Esophagus squamous epithelium (tissue), 5 donors: ENCODE results near the gene ASXL1. TPM values are rescaled to one million over a fixed set of nuclear protein-coding genes. Genes with fewer than 3 reads are reported as not detected.

Experiments
- DNase-seq: peaks from one replicate; lab custom pipeline; 2025; lab: John Stamatoyannopoulos, UW
- H3K27ac ChIP-seq, 4 donors: fragments of 200-600 bp; sonication (generic); one replicate each; pipeline ENCODE4 v1.5.1; 2016 to 2019; ENCODE audit warnings: mild to moderate bottlenecking in 1 of 4
- H3K27me3 ChIP-seq, 4 donors: fragments of 200-600 bp; sonication (generic); 1 replicate in 3 of 4; 2 replicates in 1 of 4; pipeline versions ENCODE4 v1.5.1 to v1.6.0; 2017 to 2021; ENCODE audit warnings: antibody characterized with exemption in 1 of 4
- H3K36me3 ChIP-seq, 3 donors: fragments of 200-600 bp; sonication (generic); one replicate each; pipeline ENCODE4 v1.5.1; 2016 to 2019
- H3K4me1 ChIP-seq, 3 donors: fragments of 200-600 bp; sonication (generic); one replicate each; pipeline ENCODE4 v1.5.1; 2017 to 2019
- H3K4me3 ChIP-seq, 4 donors: fragments of 200-600 bp; sonication (generic); 1 replicate in 3 of 4; 2 replicates in 1 of 4; pipeline ENCODE4 v1.5.1; 2016 to 2019; ENCODE audit warnings: mild to moderate bottlenecking in 2 of 4, moderate library complexity in 1 of 4
- H3K9me3 ChIP-seq, 3 donors: fragments of 200-600 bp; sonication (generic); one replicate each; pipeline ENCODE4 v1.5.1; 2016 to 2019
- CTCF ChIP-seq, 6 experiments: fragments of 450-650 bp in 4 of 6; fragments of 200-600 bp in 2 of 6; sonication (generic) in 2 of 6; IDR thresholded peaks; one replicate each; pipeline ENCODE4 v1.5.1; 2016 to 2019; ENCODE audit warnings: antibody characterized with exemption in 6 of 6, mild to moderate bottlenecking in 4 of 6, moderate library complexity in 4 of 6
- POLR2A ChIP-seq, 4 donors: fragments of 450-650 bp; IDR thresholded peaks; one replicate each; pipeline ENCODE4 v1.6.1; 2017; ENCODE audit warnings: antibody characterized with exemption in 4 of 4, mild to moderate bottlenecking in 4 of 4, moderate library complexity in 3 of 4
- WGBS, 2 donors: methylation state at CpG; one replicate each; pipeline ENCODE4 v1.1.5; 2018; 5-methylcytosine and 5-hydroxymethylcytosine counted together
- intact Hi-C: fragments of 100-400 bp; cut with DNase I; formaldehyde crosslinking; loops from one replicate; pipeline ENCODE4 v1.15.0; 2022
- total RNA-seq, 4 donors: library from RNA; depleted of rRNA; stranded (reverse); fragments of >200 nt; gene quantifications; one replicate each; pipeline ENCODE4 v1.1.0, GENCODE V29; 2016
- donor health status: DM: yes; HTN: yes; CAD: no.

Gene ASXL1
- total RNA-seq, 4 donors from 2014 or later = 14.3 to 49.2 (median 22.1) TPM

DNA sequence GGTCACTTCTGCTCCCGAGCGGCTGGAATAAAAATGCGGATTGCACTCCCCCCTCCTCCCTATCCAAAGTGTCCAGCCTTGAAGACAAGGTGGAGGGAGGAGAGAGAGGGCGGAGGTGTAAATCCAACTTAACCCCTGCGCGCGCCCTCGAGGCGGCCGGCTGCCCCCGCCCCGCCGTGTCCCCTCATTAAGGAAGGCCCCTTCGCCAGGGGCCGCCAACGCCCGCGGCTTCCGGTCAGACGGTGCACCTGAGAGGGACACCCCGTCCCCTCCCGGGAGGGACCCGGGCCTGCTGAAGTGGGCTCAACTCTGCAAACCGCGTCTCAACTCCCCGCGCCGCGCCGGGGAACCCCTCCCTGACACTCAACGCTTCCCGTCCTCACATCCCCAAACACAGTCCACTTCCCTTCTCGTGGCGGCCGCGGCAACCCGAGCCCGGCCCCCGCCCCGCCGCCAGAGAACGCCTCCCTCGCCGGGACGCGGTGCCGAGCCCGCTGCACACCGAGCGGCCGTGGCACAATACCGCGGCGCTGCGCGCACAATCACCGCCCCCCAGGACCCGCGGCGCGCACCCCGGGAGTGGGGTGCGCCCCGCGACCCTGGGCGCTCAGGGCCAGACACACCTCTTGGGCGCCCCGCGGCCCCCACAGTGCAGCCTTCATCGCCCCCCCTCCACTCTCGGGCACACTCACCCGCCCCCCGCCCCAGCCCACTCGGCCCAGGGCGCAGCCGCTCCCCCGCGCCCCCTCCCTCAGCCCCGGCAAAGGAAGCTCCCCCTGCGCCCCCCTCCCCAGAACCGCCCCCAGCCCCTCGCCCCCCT lies 124.5 kb downstream of the ASXL1 start:
- intact Hi-C loops = loop anchor here (10.0 kb wide), 1 partner anchor 128 kb away; the partner anchor contains the start of gene ASXL1

DNA sequence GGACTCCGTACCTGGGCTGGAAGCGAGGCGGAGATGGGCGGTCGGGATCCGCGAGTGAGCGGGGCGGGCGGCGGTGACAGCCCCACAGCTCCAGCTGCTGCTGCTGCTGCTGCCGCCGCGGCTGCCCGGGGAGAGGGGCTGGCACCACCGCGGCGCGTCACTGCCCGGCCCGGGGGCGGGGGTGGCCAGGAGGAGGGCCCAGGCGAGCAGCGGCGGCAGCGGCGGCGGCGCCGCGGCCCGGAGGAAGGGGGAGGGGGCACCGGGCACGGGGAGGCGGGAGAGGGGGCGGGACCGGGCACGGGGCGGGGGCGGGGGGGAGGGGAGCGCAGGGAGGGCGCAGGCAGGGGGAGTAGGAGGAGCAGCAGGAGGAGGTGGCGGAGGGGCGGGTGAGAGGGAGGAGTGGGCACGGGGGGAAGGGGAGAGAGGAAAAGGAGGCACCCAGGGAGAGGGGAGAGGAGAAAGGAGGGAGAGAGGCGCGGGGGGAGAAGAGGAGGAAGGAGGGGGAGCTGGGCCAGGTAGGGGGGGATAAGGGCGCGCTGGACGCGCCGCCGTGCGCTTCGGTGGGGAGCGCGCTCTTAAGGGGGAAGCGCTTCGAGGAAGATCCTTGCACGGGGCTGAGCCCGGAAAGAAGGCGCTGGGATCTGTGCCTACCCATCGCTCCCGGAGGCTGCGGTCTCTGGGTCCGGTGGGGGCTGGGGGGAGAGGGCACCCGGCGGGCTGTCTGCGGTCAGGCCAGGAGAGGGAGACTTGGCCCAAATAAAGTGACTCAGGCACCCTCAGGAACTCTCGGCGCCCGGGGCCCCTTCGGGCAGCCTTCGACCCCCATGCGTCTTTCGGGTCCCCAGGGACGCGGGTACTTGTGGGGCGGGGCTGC lies 125.5 kb downstream of the ASXL1 start:
- H3K36me3 ChIP-seq = no peaks in the 10 kb centered on the region
- WGBS, 2 donors = 1% methylated on average over 18 to 24 of the region's 79 CpGs
- no peaks in the 10 kb centered on the region for H3K9me3 ChIP-seq
- H3K27ac ChIP-seq = peak overlapping the region; percentile 70 to 92 (median 80)
- TF ChIP-seq POLR2A (IDR thresholded peaks at IDR 0.05) (peak in 1 of 4 donors; percentile 41), CTCF (IDR thresholded peaks at IDR 0.05) (no peak)
- no peak for DNase-seq
- H3K4me3 ChIP-seq = peak overlapping the region; percentile 59 to 90 (median 68)
- intact Hi-C loops = loop anchor here (10.0 kb wide), 1 partner anchor 129 kb away; the partner anchor contains the start of gene ASXL1
- peaks cover 0 to 46% (median 0%) of the 10 kb centered on the region in 4 donors for H3K27me3 ChIP-seq
- H3K4me1 ChIP-seq = peaks cover 25 to 65% (median 33%) of the 10 kb centered on the region in 3 donors

More for the DNA sequence above, 124.5 kb downstream of the ASXL1 start:
- no peak for TF ChIP-seq POLR2A (IDR thresholded peaks at IDR 0.05)
- no peak for TF ChIP-seq CTCF (IDR thresholded peaks at IDR 0.05)
- Histone ChIP-seq H3K36me3 (no peaks in the 10 kb centered on the region), H3K27me3 (peaks cover 0 to 46% (median 0%) of the 10 kb centered on the region in 4 donors), H3K4me1 (peaks cover 25 to 68% (median 33%) of the 10 kb centered on the region in 3 donors), H3K4me3 (peak overlapping the region; percentile 59 to 90 (median 68)), H3K27ac (peak overlapping the region; percentile 65 to 92 (median 78)), H3K9me3 (no peaks in the 10 kb centered on the region)
- 0% methylated on average over 6 of the region's 82 CpGs; no CpG with 5 or more reads in 1 of the 2 donors for WGBS, 2 donors
- no peak for DNase-seq

- WGBS, 2 donors = 1% methylated on average over 17 of the region's 74 CpGs; no CpG with 5 or more reads in 1 of the 2 donors
- Histone ChIP-seq H3K27ac (peak overlapping the region; percentile 52 to 92 (median 80)), H3K27me3 (peaks cover 0 to 46% (median 0%) of the 10 kb centered on the region in 4 donors), H3K9me3 (no peaks in the 10 kb centered on the region), H3K4me1 (peaks cover 25 to 60% (median 33%) of the 10 kb centered on the region in 3 donors), H3K4me3 (peak overlapping the region; percentile 59 to 90 (median 68)), H3K36me3 (no peaks in the 10 kb centered on the region)
- TF ChIP-seq CTCF (IDR thresholded peaks at IDR 0.05) (no peak), POLR2A (IDR thresholded peaks at IDR 0.05) (no peak)
- intact Hi-C loops = loop anchor here (10.0 kb wide), 1 partner anchor 130 kb away; the partner anchor contains the start of gene ASXL1
- DNase-seq = no peak
Observed at GRCh38 chr20:32484225-32484957, 126.3 kb downstream of the ASXL1 start.

DNA sequence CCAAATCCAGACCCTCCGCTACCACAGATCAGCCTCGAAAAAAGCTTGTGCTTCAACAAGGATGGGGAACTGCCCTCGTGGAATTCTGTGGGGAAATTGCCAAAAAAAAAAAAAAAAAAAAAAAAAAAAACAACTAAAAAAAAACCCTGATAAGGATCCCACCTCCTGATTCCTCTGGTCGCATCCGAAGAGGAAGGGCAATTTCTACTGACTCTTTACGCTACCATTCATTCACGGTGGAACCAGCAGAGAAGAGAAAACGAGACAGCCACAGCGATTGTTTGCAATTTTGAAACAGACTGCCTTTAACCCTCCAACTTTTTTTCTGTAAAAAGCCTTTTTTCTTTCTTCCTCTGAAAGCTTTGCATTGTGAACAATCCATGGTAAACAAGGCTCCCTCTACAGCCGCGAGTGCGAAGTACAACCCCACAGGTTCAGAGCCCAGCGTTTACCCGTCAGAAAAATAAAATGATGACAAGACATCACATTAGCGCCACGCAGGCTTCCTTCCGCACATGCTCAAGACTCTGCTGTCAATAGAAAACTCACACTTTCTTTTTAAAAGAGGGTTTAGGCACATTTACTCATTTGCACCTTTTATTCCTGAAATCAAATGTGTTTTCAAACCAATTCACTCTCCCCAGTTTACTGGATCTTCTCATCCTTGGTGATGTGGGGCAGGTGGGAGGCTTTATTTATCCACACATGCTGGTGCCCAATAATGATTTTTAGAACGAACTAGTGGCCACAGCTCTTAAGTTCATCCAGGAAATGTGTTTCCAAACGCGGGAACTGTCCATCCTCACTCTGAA lies 127.0 kb downstream of the ASXL1 start:
- H3K27me3 ChIP-seq = peaks cover 0 to 46% (median 0%) of the 10 kb centered on the region in 4 donors
- peaks cover 25 to 52% (median 33%) of the 10 kb centered on the region in 3 donors for H3K4me1 ChIP-seq
- 3 to 4% methylated on average over 19 to 20 of the region's 20 CpGs for WGBS, 2 donors
- TF ChIP-seq POLR2A (IDR thresholded peaks at IDR 0.05) (no peak), CTCF (IDR thresholded peaks at IDR 0.05) (peak; percentile 55 to 90 (median 76))
- intact Hi-C loops = loop anchor here (10.0 kb wide), 1 partner anchor 130 kb away; the partner anchor contains the start of gene ASXL1
- peak overlapping the region in 3 of 4 donors; percentile 72 to 92 (median 87) for H3K27ac ChIP-seq
- no peaks in the 10 kb centered on the region for H3K9me3 ChIP-seq
- no peaks in the 10 kb centered on the region for H3K36me3 ChIP-seq
- DNase-seq = no peak
- peak overlapping the region; percentile 59 to 90 (median 68) for H3K4me3 ChIP-seq
